Prostate gland (tissue), 2 donors: ENCODE data around the gene SLC9A8.

ENCODE experiments used
- CTCF ChIP-seq, 4 experiments: fragments of 200-600 bp in 2 of 4; fragments of 450-650 bp in 2 of 4; sonication (generic) in 2 of 4; IDR thresholded peaks; 1 replicate in 3 of 4; 2 replicates in 1 of 4; pipeline ENCODE4 v1.5.1; 2016 to 2019; ENCODE audit warnings: antibody characterized with exemption in 4 of 4, mild to moderate bottlenecking in 2 of 4, moderate library complexity in 2 of 4
- POLR2A ChIP-seq: fragments of 450-650 bp; IDR thresholded peaks from one replicate; pipeline ENCODE4 v1.6.1; 2016; ENCODE audit warnings: antibody characterized with exemption, mild to moderate bottlenecking
- POLR2AphosphoS5 ChIP-seq: sonication (generic); formaldehyde crosslinking; IDR thresholded peaks from one replicate; pipeline ENCODE4 v1.6.1; 2017; ENCODE audit warnings: antibody characterized with exemption

GRCh38 chr20:49768204-49769047 lies 44.2 kb upstream of the SLC9A8 start:
- TF ChIP-seq CTCF (IDR thresholded peaks at IDR 0.05) = no peak
- no peak for TF ChIP-seq POLR2A
- peak; percentile 96 for TF ChIP-seq POLR2AphosphoS5
